GM18907 (cell line): Measurements from ENCODE around the gene ELAC2.

Experiments
- ATAC-seq: cut with Tn5 transposase; IDR thresholded peaks from one replicate; pipeline ENCODE4 v1.9.1; 2021; ENCODE audit warnings: mild to moderate bottlenecking, moderate library complexity; ENCODE audit not compliant: unreplicated experiment

ELAC2 gene

DNA sequence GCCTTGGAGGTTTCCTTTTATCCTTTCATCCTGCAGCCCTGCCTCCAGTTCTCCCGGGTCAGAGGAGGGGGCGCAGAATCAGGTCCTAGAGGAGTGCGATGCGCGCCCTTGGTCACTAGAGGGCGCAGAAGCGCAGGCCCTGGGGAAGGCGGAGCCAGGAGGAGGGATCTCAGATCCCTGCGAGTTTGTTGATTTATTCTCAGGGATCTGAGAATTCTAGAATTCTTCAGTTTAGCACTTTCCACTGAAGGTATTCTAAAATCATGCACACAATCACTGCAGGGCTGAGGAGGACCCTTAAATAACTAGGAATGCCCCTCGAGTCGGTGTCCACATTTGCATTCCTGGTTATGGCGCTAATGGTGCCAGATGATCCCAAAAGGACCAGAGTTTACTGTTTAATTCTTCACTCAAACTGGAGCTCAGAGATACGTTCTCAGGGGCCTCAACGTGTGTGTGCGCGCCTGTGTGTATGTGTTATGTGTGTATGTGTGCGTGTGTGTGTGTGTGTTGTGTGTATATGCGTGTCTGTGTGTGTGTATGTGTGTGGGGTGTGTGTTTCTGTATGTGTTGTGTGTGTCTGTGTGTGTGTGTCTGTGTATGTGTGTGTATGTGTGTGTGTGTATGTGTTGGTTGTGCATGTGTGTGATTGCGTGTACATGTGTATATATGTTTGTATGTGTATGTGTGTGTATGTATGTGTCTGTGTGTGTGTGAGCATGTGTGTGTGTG is 6.9 kb upstream of the ELAC2 start:
- peak; percentile 88 for ATAC-seq

DNA sequence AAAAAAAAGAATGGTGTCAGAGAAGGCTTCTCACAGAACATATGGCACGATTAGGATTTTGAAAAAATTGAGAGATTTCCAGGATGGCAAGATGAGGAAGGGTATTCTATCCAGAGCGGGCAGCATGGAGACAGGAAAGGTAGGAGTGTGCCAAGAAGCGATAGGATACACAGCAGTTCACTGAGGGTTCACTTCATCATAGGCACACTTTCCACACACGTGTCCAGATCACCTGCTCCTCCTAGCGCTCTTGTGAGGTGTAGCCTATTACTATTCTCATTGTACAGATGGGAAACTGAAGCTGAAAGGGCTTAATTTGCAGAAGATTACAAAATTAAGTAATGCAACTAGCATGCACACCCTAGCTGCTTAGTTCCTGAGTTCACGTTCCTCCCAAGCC is 6.2 kb upstream of the ELAC2 start:
- peak; percentile 8 for ATAC-seq

DNA sequence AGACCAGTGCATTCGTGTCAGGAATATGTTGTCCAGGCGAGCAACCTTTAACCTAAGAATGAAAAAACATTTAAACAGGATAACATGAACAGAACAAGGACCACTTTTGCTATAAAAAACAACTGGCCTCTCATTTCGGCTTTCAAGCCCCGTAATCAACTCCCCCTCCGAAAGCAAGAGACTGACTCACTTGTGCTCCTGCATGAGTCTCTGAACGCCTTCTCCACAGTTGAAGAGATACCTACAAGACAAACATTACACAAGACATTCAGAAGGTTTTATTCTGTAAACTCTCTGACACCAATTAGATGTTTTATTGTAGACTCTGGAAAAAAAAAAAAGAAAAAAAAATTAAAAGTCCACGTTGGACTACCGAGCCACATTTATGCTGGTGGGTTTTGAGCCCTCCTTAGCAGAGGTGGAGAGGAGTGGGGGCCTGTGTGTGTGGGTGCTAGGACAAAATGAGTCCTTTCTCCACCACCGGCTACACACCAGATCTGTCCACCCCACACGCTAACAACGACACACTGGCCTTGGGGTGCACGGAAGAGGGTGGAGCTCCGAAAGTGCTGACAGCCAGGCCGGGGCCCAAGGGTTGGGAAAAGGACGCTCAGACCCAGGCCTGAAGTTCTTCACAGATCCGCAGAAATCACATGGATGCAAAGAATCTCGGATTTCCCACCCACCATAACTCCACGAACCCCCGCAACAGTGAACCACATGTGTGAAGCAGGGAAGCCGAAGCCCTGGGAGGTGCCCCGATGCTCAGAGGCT is 759 bp downstream of the ELAC2 start:
- ATAC-seq: peak; percentile 12

DNA sequence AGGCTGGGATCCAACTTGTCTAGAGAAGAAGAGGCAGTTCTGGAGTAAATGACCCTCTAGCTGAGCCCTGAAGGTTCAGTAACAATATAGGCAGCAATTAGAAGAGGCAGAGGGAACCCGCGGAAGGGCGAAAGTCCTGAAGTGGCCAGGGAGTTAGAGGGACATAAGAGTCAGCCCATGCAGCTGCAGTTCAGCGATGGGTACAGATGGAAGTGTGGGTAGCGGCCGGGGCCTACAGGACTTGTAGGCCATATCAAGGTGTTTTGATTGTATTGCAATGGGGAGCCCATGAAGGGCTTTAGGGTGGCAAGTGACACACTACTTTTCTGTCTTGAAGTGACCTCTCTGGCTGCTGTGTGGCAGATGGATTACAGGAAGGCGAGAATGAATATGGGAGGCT is 3.0 kb downstream of the ELAC2 start:
- ATAC-seq: no peak

DNA sequence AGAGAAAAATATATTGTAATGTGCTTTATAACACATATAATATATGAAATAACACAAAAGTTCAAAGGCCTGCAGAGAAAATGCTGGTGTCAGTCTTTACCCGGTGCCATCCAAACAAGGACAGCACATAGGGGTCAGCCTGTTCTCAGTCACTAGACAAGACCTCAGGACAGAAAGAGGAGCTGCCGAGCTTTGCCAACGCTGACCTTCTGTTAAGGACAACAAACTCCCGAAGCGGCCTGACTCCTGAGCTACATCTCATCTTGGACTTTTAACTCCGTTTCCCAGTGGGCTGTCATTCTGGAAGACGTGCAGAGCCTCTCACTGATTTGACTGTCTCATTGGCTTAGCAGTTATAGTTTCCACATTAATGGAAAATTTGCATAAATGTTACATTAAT is 6.9 kb downstream of the ELAC2 start:
- no peak for ATAC-seq

DNA sequence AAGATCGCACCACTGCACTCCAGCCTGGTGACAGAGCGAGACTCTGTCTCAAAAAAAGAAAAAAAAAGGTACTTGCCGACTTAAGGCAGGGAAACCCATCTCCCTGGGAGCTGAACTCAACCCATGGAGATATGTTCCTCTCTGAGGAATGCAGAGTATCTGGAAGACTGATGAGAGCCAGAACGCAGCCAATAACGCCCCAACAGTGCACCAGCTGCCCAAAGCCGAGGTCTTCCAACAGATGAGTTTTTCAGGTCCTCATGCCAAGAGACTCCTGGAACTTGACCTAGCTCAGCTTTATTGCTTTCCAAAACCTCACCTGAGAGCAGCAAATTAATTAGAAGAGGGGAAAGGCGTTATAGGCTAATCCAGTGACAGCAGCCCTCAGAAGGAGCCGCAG is 9.4 kb downstream of the ELAC2 start:
- no peak for ATAC-seq

DNA sequence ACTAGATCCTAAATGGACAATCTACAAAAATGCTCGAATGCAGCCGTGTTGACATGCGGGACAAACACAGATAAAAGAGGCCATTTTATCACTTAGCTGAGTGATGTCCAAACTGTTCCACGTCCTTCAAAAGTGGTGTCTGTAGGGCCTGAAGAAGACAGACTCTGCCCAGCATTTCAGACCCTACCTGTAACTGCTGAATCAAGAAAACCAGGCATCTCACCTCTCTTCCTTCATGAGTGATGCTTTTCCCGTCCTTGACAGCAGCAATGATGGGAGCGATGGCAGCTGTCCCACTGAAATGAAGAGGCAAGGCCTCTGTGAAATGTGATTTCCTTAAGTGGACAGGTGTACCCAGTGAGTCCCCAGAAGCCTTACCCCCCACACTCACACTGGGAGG is 12.3 kb downstream of the ELAC2 start:
- ATAC-seq: no peak

DNA sequence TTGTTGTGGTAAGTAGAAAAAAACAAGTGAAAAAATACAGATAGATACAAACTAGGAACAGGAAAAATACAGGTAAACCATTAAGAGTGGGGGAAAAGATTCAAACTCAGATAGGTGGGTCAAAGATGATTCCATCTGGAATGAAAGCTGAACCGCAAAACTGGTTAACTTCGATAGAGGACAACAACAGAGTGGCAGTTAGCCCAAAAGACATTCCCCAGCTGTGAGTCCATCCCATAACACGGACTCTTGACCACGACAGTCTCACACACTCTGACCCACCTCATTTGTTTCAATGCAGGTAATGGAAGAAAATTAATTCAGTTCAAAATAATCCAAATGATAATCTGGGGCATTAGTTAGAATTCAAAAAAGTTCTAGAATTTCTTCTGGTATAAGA is 13.5 kb downstream of the ELAC2 start:
- no peak for ATAC-seq

DNA sequence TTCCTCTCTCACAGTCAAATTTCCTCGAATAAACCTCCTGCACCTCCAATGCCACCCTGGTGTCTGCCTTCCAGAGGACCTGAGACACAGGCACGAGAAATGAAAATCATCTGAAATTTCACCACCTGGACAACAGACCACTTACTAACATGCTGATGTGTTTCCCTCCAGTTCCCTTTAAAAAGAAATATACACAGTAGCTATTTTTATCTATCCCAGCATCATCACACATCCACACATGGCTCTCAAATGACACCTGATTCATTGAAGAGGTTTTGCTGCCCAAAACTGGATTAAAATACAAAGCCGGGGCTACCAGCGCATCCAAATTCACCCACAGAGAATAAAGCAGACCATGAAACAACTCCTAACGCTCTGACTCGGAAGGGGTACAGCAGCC is 13.9 kb downstream of the ELAC2 start:
- no peak for ATAC-seq

DNA sequence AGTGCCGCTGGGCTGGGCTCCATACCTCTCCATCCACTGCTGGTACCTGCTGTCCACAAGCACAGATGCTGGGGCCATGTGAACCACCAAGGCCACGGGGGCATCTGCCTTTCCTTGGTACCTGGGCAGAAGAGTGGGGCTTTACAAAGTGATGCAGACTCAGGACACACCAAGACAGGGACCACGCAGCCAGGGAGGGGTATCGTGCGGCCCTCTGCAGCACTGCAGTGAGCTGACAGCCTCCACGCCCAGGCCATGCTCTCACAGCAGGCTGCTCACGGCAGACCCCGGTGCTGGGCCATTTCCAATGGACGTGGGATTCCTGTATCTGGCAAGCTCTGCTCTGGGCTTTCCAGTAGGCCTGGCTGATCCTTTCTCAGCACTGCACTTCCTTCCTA is 14.4 kb downstream of the ELAC2 start:
- ATAC-seq: peak; percentile 40

DNA sequence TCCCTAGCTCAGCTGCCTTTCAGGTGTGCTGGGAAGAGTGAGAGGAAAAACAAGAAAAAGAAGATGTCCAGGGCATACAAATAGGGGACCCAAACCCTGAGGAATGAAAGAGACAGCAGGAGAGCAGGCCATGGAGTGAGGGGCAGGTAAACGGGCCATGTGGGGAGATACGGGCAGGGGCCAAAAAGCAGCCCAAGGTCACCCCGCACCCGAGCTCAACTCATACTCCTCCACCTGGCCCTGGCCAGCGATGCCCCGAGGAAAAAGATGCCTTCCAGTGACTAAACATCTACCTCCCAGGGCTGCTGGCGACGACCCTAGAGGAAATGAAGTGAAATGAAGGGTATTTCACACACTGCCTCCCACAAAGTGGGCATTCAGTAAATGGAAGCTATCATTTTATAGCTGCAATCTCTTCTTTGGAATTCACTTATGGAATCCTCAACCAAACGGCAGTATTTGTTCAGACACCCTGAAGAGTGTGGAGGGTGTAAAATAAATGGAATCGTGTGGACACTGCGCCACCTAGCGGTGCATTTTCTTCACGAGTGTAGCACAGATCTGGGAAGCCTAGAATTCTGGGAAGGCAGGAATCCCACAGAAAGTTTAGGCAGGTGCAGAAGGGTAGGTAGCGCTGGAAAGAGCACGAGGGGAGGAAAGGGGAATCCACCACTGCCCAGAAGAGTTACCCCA is 14.9 kb downstream of the ELAC2 start:
- peak; percentile 65 for ATAC-seq

DNA sequence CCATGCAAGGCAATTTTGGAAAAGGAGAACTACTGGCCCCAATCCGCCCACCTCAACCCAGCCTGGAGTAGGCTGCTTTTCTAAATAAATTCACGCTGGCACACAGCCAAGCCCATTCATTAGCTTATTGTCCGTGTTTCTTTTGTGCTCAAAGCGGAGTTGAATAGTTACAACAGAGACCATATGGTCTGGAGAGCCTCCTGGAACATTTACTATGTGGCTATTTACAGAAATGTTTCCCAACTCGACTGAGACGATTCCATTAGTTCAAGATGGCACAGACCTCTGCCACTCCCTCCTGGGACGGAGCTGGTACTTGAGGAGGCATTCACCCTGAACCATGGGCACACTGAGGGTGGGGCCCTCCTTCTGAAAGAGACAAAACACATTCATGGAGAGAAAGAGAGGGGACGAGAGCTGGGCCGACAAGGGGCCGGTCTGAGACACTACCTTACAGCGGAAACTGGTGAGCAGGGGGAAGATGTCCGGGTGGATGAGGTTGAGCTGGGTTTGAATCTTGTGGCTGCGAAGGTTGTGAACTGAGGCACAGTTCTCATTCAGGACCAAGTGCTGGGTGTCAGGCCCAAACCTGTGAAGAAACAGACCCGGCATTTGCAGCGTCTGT is 15.7 kb downstream of the ELAC2 start:
- ATAC-seq: no peak

DNA sequence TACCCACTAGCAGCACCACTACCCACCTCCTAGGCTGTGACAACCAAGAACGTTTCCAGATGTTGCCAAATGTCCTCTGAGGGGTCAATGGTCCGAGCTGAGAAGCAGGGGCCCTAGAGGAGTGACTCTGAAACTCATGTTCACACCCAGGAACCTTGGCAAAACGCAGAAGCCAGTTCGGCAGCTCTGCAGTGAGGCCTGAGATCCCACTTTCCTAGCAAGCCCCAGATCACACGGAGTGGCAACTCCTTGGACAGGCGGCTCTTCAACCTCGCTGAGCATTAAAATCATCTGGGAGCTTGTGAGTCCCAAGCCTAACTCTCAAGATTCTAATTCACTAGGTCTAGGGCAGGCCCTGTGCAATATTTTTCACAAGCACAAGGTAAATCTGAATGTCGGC is 17.3 kb downstream of the ELAC2 start:
- ATAC-seq: no peak

DNA sequence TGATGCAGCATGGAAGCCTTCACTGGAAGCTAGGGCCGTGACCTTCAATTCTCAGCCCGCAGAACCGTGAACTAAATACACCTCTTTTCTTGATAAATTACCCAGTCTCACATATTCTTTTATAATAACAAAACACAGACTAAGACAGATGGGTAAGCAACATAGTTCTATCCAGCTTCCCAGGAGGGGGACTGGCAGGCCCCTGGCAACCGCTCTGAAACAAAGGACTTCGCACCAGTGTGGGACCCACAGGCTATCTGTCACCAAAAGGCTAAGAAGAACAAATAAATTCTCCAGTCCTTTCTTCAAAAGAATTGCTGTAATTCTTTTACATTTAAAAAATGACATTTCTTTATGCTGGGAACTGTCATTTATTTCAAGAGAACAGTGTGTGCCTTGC is 19.0 kb downstream of the ELAC2 start:
- no peak for ATAC-seq

DNA sequence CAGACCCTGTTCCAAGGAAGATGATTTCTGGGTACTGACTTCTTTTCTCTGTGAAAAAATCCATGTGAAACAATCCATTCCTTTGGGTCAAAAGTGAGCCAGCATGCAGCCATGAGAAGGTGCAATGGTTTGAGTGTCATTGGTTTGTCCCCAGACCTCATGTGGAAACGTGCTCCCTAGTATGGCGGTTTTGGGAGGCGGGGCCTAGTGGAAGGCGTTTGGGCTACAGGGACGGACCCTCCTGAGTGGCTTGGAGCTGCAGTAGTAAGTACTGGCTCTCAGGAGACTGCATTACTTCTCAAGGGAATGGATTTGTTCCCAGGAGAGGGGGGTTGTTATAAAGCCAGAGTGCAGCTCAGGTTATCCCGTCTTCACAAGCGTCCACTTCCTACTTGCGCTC is 19.4 kb downstream of the ELAC2 start:
- ATAC-seq: no peak

DNA sequence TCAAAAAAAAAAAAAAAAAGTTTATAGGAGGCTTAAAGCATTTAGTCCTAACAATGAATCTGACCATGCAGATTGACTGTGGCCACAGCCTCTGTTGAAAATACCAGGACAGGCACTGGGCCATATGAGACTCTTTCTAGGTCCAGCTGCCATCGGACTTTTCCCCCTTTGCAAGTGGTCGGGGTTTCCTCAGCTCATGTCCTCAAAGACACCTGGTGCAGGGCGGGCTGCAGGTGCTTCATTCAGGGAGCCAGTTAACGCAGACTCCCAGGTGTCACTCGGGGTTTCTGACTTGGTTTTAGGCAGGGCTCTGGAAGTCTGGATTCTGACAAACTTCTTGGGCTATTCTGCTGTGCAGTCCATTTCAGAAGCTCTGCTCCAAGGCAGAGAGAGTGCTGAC is 20.9 kb downstream of the ELAC2 start:
- no peak for ATAC-seq

DNA sequence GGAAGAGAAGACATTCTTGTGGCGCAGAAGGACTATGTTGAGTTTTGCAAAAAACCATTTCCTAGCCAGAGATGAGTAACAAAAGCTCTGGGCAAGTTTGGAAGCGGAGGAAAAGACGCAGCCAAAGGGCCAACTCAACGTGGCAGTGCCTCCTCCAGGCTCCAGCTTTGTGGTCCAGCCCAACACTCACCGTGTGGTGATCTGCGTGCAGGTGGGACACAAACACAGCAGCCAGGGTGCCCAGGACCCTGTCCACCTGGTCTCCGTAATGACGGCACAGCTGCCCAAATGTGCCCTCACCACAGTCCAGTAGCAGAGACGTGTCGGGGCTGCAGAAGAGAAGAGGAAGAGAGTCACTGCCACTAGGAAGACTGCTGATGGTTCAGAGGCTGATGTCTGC is 21.5 kb downstream of the ELAC2 start:
- no peak for ATAC-seq

DNA sequence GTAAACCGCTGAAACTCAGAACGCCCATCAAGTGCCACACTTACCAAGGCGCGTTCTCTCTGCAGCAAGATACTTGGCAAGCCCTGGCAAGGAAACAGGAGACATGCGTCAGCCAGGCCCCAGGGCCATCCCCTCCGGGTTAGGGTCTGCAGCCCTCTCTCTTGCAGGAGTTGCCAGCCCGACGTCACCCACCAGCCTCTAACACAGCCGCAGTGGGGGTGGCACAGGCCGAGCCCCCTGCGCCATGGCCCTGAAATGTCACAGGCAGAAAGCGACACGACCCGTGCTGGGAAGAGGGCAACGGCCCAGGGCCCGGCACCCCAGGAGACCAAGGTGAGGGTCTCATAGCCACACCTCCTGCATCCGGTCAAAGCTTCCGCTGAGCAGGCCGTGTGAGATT is 21.9 kb downstream of the ELAC2 start:
- no peak for ATAC-seq

DNA sequence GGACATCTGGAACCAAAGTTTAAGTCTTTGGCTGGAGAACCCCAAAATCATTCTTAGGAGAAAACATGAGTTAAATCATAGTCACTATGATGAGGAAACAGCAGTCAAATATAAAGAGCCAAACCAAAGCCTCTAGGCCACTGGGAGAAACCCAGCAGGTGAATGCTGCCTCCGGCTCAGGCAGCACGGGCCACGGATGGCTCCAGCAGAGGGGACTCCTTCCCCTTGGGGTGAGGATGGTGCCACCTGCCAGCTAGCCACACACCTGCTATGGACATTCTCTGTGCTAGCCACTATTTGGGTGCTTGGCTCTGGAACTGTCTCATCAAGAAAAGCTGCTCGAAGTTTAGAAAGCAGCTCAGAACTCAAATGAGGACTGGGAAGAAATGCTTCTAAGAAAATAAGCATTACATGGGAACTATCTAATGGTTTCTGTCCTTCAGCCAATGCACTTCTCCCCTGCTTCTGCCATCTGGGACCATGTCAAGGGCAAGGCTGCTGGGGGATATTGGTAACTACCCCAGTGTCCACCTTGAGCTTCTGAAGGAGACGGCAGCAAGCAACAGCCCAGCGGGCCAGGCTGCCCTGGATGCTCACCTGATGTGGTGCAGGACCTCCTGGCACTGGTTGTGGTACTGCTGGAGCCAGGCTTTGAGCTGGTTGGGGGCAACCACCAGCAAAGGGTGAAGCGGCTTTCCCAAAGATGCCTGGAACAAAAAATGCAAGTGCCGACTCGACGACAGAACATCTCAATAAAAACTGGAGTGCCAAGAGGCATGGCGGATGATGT is 22.5 kb downstream of the ELAC2 start:
- ATAC-seq: no peak

DNA sequence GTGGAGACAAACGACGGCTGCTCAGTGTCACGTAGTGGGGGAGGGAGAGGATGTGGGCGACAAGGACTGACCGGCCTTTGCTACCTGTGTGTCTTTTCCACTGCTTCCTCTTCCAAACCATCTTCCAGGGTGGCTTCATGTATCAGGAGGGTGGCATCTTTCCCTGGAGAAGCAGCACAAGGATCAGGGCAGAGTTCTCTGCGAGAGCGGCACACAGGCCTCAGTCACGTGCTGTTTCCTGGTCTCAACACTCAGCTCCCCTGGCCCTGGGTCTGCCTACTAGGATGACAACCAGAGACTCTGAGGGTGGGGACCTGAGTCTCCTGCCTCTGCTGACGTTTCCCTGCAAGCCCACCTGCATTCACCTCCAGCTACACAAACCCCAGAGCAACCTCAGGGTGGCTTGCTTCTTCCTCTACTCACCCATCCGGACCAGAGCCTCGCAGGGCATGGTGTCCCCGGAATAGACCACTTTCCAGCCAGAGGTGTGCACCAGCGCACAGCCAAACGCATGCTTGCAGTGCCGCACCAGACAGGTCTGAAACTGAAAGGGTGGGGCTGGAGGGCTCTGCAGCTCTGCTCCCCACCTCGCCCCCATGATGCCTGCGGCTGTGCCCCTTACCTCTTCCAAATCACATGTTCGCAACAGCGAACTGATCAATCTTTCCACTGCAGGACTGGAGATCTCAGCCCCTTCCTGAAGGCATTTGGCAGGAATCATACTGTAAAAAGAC is 23.3 kb downstream of the ELAC2 start:
- ATAC-seq: no peak
